GM12873 (cell line): Measurements from ENCODE around the gene POC1A.

Experiments used
- TF ChIP-seq, protein P1 (sequence below): IDR thresholded peaks from 2 replicates; pipeline ENCODE4 v1.5.1; 2012; ENCODE audit warnings: low read depth, mild to moderate bottlenecking, moderate library complexity, low read length, control low read depth; ENCODE audit not compliant: insufficient read depth; ENCODE audit errors: missing control alignments

Gene POC1A

GRCh38 chr3:52038227-52038626, 116.0 kb downstream of the POC1A start:
- TF ChIP-seq, protein P1, sequence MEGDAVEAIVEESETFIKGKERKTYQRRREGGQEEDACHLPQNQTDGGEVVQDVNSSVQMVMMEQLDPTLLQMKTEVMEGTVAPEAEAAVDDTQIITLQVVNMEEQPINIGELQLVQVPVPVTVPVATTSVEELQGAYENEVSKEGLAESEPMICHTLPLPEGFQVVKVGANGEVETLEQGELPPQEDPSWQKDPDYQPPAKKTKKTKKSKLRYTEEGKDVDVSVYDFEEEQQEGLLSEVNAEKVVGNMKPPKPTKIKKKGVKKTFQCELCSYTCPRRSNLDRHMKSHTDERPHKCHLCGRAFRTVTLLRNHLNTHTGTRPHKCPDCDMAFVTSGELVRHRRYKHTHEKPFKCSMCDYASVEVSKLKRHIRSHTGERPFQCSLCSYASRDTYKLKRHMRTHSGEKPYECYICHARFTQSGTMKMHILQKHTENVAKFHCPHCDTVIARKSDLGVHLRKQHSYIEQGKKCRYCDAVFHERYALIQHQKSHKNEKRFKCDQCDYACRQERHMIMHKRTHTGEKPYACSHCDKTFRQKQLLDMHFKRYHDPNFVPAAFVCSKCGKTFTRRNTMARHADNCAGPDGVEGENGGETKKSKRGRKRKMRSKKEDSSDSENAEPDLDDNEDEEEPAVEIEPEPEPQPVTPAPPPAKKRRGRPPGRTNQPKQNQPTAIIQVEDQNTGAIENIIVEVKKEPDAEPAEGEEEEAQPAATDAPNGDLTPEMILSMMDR = no peak

- TF ChIP-seq, protein P1 = no peak
These were observed 116.9 kb downstream of the POC1A start for GRCh38 chr3:52037291-52037690.

DNA sequence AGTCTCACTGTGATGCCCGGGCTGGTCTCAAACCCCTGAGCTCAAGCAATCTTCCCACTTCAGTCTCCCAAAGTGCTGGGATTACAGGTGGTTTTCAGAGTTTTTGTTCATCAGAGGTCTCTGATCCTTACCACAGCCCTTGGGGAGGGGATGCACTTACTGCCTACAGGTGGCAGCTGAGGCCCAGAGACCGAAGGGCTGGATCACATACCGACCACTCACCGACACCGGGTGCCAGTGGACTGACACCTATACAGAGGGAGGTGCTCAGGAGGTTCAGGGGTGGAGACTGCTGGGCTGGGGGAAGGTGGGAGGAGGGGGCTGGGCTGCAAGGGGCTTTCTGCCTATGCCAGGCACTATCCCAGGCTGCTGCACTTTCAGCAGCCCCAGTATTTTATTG, 117.4 kb downstream of the POC1A start:
- TF ChIP-seq, protein P1 = no peak

GRCh38 chr3:52036222-52036694, 118.0 kb downstream of the POC1A start:
- TF ChIP-seq, protein P1 = no peak

GRCh38 chr3:52034651-52035050, 119.6 kb downstream of the POC1A start:
- TF ChIP-seq, protein P1 = no peak

- TF ChIP-seq, protein P1 = no peak
These were observed 120.0 kb downstream of the POC1A start for GRCh38 chr3:52034212-52034611.

DNA sequence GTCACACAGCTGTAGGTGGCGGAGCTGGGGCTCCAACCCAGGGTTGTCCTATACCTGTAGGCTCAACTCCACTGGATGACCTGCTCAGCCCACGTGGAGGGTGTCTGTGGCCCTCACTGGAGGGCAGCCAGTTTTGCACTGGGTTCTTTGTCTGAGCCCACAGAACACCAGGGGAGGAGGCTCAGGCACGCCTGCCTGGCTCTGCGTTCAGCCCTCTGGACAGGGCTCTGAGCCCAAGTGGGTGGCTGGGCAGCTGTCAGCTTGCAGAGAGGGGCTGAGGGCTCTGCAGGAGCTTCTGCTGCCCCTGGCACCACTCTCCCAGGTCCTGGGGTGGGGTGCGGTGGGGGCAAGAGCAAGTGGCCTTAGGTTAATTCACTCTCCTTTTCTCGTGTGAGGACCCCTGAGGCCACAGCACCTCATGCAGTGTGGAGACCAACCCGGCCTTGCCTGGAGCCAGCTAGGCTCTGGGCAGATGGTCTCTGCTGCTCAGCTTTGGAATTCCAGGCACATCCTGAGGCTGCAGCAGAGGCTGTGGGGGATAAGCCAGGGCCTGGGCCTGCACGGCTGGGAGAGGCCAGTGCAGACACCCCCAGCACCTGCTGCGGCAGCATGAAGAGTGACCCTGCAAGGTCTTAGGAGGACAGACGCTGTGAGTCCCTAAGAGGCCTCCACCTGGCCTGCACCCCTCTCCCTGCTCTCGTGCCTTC, 121.4 kb downstream of the POC1A start:
- TF ChIP-seq, protein P1 = no peak
